ENCODE data around the gene VAV2.

Gene VAV2

GRCh38 chr9:133726401-133727276, 265.5 kb downstream of the VAV2 start:
- DNase-seq (ENCODE audit: low read depth): no peak

GRCh38 chr9:133725886-133726285, 266.2 kb downstream of the VAV2 start:
- DNase-seq (ENCODE audit: low read depth): no peak

- DNase-seq (ENCODE audit: low read depth): no peak
These were observed 273.4 kb downstream of the VAV2 start for GRCh38 chr9:133718563-133719315.

- no peak for DNase-seq (ENCODE audit: low read depth)
These were observed 274.8 kb downstream of the VAV2 start for GRCh38 chr9:133717113-133718031.

- DNase-seq (ENCODE audit: low read depth): no peak
These were observed 275.5 kb downstream of the VAV2 start for GRCh38 chr9:133716564-133717112.

- DNase-seq (ENCODE audit: low read depth): no peak
These were observed 276.1 kb downstream of the VAV2 start for GRCh38 chr9:133715866-133716563.

GRCh38 chr9:133715295-133715865, 276.7 kb downstream of the VAV2 start:
- no peak for DNase-seq (ENCODE audit: low read depth)

- no peak for DNase-seq (ENCODE audit: low read depth)
These were observed 277.4 kb downstream of the VAV2 start for GRCh38 chr9:133714606-133715294.

GRCh38 chr9:133713960-133714495, 278.1 kb downstream of the VAV2 start:
- no peak for DNase-seq (ENCODE audit: low read depth)

GRCh38 chr9:133713150-133713959, 278.8 kb downstream of the VAV2 start:
- no peak for DNase-seq (ENCODE audit: low read depth)

GRCh38 chr9:133712221-133713100, 279.7 kb downstream of the VAV2 start:
- no peak for DNase-seq (ENCODE audit: low read depth)

Measured in fibroblast of gingiva (primary cell).